Right lobe of liver (tissue), 4 donors: ENCODE data around the gene CRYGN.

Experiments used
- POLR2A ChIP-seq: fragments of 450-650 bp; IDR thresholded peaks from one replicate; pipeline ENCODE4 v1.6.1; 2017; ENCODE audit warnings: antibody characterized with exemption, mild to moderate bottlenecking
- TF ChIP-seq, protein P1 (sequence below), 4 donors: fragments of 200-600 bp in 3 of 4; fragments of 450-650 bp in 1 of 4; IDR thresholded peaks; one replicate each; pipeline versions ENCODE4 v1.5.1 to v1.8.0; 2016 to 2022; ENCODE audit warnings: antibody characterized with exemption in 4 of 4, mild to moderate bottlenecking in 2 of 4
- donor health status: DM: no; HTN: no; CAD: no.
- donor health status: DM: no; HTN: no; CAD: no.
- donor health status: DM: no; HTN: yes; CAD: no.

DNA sequence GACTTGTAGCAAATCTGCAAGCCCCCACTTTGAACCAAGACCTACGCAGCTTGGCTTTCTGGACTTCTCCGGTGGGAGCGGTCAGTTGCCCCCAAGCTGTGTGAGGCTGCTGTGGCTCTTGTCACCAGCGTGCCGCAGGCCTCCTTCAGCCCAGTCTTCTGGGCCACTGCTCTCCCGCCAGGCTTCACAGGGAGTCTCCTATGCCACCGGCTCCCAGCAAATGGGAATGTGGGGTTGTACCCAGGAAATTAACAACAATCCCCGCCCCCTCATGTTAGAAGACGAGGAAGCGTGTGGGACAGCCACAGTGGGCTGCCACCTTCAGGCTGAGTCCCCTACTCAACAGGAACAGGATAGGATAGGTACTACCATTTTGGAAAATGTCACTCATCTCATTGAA lies 34.4 kb downstream of the CRYGN start:
- TF ChIP-seq, protein P1, sequence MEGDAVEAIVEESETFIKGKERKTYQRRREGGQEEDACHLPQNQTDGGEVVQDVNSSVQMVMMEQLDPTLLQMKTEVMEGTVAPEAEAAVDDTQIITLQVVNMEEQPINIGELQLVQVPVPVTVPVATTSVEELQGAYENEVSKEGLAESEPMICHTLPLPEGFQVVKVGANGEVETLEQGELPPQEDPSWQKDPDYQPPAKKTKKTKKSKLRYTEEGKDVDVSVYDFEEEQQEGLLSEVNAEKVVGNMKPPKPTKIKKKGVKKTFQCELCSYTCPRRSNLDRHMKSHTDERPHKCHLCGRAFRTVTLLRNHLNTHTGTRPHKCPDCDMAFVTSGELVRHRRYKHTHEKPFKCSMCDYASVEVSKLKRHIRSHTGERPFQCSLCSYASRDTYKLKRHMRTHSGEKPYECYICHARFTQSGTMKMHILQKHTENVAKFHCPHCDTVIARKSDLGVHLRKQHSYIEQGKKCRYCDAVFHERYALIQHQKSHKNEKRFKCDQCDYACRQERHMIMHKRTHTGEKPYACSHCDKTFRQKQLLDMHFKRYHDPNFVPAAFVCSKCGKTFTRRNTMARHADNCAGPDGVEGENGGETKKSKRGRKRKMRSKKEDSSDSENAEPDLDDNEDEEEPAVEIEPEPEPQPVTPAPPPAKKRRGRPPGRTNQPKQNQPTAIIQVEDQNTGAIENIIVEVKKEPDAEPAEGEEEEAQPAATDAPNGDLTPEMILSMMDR (IDR thresholded peaks at IDR 0.05), result no peak
- TF ChIP-seq POLR2A, result no peak
